ENCODE results near the gene EP400. TPM values are rescaled to one million over a fixed set of nuclear protein-coding genes. Genes with fewer than 3 reads are reported as not detected.

The EP400 gene
- total and polyA plus RNA-seq, 9 donors = 19.6 to 60.7 (median 44.0) TPM

GRCh38 chr12:132026061-132026795 is 76.5 kb downstream of the EP400 start:
- no peaks in the 10 kb centered on the region for H3K36me3 ChIP-seq
- no peak overlapping the region for H3K27ac ChIP-seq
- H3K9me3 ChIP-seq = no peaks in the 10 kb centered on the region
- TF ChIP-seq POLR2A (IDR thresholded peaks at IDR 0.05) = no peak
- TF ChIP-seq, protein P1, sequence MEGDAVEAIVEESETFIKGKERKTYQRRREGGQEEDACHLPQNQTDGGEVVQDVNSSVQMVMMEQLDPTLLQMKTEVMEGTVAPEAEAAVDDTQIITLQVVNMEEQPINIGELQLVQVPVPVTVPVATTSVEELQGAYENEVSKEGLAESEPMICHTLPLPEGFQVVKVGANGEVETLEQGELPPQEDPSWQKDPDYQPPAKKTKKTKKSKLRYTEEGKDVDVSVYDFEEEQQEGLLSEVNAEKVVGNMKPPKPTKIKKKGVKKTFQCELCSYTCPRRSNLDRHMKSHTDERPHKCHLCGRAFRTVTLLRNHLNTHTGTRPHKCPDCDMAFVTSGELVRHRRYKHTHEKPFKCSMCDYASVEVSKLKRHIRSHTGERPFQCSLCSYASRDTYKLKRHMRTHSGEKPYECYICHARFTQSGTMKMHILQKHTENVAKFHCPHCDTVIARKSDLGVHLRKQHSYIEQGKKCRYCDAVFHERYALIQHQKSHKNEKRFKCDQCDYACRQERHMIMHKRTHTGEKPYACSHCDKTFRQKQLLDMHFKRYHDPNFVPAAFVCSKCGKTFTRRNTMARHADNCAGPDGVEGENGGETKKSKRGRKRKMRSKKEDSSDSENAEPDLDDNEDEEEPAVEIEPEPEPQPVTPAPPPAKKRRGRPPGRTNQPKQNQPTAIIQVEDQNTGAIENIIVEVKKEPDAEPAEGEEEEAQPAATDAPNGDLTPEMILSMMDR (IDR thresholded peaks at IDR 0.05) = no peak
- TF ChIP-seq EP300 (IDR thresholded peaks at IDR 0.05) = no peak
- intact Hi-C loops (cut with DNase I) = no loop called here
- H3K27me3 ChIP-seq = no peaks in the 10 kb centered on the region
- peaks cover 5% of the 10 kb centered on the region for H3K4me1 ChIP-seq (ENCODE audit: insufficient read depth)
- H3K4me3 ChIP-seq = no peak overlapping the region
- 84 to 91% (median 86%) methylated on average over 13 of the region's 13 CpGs for WGBS, 3 donors
- peak in 1 of 5 donors; percentile 9 for DNase-seq

DNA sequence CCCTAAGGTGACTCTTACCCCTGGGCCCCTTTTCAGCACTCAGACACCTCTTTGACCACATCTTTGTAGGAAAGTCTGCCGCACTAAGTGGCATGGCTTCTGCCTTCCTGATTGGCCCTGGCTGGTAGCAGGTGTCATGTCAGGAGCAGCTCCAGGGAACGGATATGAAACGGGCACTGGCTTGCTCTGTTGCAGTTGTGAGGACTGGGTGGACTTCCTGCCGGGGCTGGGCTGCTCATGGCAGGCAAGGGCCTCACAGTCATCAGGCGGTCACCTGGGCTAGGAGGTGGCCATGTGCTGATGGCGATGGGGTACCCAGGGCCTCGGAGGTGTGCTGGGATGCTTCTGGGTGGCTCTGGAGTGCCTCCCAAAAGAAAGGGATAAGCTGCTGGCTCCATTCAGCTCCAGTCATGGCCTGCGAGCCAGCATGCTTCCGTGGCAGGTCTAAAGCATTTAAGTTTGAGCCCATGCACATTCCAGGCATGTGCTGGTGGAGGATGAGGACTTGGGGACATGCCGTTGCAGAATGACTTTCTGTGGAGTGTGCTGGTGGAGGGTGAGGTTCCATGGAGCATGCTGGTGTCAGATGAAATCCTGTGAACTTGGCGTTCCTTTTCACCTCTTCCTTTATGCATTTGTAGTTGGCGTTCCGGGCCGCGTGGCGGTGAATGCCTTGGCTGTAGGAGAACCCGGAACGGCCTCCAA is 77.2 kb downstream of the EP400 start:
- WGBS, 3 donors = 91 to 94% (median 93%) methylated on average over 18 of the region's 18 CpGs
- H3K36me3 ChIP-seq = no peaks in the 10 kb centered on the region
- no peaks in the 10 kb centered on the region for H3K27me3 ChIP-seq
- H3K4me1 ChIP-seq (ENCODE audit: insufficient read depth) = peaks cover 5% of the 10 kb centered on the region
- intact Hi-C loops (cut with DNase I) = no loop called here
- H3K9me3 ChIP-seq = no peaks in the 10 kb centered on the region
- no peak overlapping the region for H3K27ac ChIP-seq
- DNase-seq = peak in 1 of 5 donors; percentile 13
- TF ChIP-seq, protein P1 (IDR thresholded peaks at IDR 0.05) = no peak
- TF ChIP-seq EP300 (IDR thresholded peaks at IDR 0.05) (no peak), POLR2A (IDR thresholded peaks at IDR 0.05) (no peak)
- no peak overlapping the region for H3K4me3 ChIP-seq

GRCh38 chr12:132027636-132028035 is 77.9 kb downstream of the EP400 start:
- 87 to 92% (median 89%) methylated on average over 6 of the region's 6 CpGs for WGBS, 3 donors
- H3K36me3 ChIP-seq = no peaks in the 10 kb centered on the region

GRCh38 chr12:132028111-132028510 is 78.4 kb downstream of the EP400 start:
- TF ChIP-seq, protein P1 (IDR thresholded peaks at IDR 0.05) = no peak
- TF ChIP-seq EP300 (IDR thresholded peaks at IDR 0.05) = no peak
- TF ChIP-seq POLR2A (IDR thresholded peaks at IDR 0.05) = no peak
- H3K27ac ChIP-seq = no peak overlapping the region
- no peaks in the 10 kb centered on the region for H3K27me3 ChIP-seq
- peak in 1 of 5 donors; percentile 10 for DNase-seq
- H3K9me3 ChIP-seq = no peaks in the 10 kb centered on the region
- H3K36me3 ChIP-seq = no peaks in the 10 kb centered on the region
- no peak overlapping the region for H3K4me3 ChIP-seq
- intact Hi-C loops (cut with DNase I) = no loop called here
- WGBS, 3 donors = 91 to 93% (median 92%) methylated on average over 15 of the region's 15 CpGs
- H3K4me1 ChIP-seq (ENCODE audit: insufficient read depth) = peaks cover 5% of the 10 kb centered on the region

More at GRCh38 chr12:132027636-132028035, 77.9 kb downstream of the EP400 start:
- DNase-seq = no peak
- TF ChIP-seq EP300 (IDR thresholded peaks at IDR 0.05) = no peak
- TF ChIP-seq POLR2A (IDR thresholded peaks at IDR 0.05) = no peak
- TF ChIP-seq, protein P1 (IDR thresholded peaks at IDR 0.05) = no peak
- intact Hi-C loops (cut with DNase I) = no loop called here
- Histone ChIP-seq H3K27ac (no peak overlapping the region), H3K4me3 (no peak overlapping the region), H3K27me3 (no peaks in the 10 kb centered on the region), H3K9me3 (no peaks in the 10 kb centered on the region), H3K4me1 (ENCODE audit: insufficient read depth) (peaks cover 5% of the 10 kb centered on the region)
